Kidney glomerular epithelial cell (primary cell): ENCODE measurements around the gene ASXL2.
A peak's percentile ranks its signal among the peaks of the same experiment; 100 is the strongest.
"Not testable (repeated sequence)": the region's sequence is repeated elsewhere in the genome, so short reads cannot be mapped to it uniquely, and the experiment has no call there.

Experiments used
- DNase-seq: peaks from one replicate; lab custom pipeline; 2025; lab: John Stamatoyannopoulos, UW

Gene ASXL2

DNA sequence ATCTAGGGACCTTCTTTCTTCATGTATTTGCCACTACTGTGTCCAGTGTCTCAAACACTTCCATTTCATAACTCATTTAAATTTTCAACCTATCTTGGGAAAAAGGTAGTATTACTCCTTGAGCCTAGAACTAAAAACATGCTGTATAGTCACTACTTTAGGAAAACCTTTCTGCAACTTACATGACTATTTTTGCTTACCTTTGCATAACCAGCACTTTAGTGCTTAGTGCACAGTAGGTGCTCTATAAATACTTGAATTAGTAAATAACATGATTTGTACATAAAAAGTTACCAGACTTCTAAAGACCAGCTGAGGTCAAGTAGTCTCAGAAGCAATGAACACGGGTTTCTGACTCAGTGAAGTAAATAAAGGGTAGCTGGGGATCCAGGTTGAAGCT lies 142.5 kb downstream of the ASXL2 start:
- no peak for DNase-seq

- DNase-seq = no peak
Measured at GRCh38 chr2:25728559-25728958, 149.7 kb downstream of the ASXL2 start.

GRCh38 chr2:25726522-25726921 lies 151.8 kb downstream of the ASXL2 start:
- no peak for DNase-seq

- no peak for DNase-seq
Measured at GRCh38 chr2:25725877-25726276, 152.4 kb downstream of the ASXL2 start.

- no peak for DNase-seq
Measured at GRCh38 chr2:25724756-25725155, 153.5 kb downstream of the ASXL2 start.

DNA sequence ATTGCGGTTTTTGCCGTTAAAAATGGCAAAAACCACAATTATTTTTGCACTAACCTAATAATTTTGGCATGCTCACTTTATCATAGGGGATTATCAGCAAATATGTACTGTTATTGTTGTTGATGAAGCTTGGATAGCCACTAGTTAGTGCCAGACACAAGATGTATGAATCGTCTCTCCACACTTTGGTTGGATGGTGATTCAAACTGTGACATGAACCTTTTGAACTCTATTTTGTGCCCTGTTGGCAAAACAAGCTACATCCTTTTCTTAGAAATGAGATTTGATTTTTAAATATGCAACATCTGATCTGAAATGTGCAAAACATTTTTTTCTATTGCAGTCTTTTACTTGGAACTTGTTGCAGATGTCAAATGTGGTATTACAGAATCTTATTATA lies 156.1 kb downstream of the ASXL2 start:
- no peak for DNase-seq

DNA sequence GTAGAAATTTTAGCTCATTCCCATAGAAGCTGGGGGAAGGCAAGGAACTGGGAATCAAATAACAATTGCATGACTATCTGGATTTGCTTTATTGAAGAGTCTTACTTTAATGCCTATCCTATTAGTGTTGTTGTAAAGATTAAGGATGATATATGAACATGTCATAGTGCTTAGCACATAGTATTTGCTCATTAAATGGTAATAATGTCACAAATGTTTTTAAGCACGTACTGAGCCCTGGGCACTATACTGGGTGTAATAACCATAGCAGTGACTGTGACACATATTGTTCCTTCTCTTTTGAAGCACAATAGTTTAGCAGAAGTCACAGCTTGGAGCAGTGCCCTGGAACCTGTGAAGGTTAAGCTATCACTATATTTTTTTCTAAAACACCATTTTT lies 157.7 kb downstream of the ASXL2 start:
- no peak for DNase-seq

GRCh38 chr2:25714740-25715139 lies 163.5 kb downstream of the ASXL2 start:
- no peak for DNase-seq

GRCh38 chr2:25712455-25712854 lies 165.8 kb downstream of the ASXL2 start:
- no peak for DNase-seq

DNA sequence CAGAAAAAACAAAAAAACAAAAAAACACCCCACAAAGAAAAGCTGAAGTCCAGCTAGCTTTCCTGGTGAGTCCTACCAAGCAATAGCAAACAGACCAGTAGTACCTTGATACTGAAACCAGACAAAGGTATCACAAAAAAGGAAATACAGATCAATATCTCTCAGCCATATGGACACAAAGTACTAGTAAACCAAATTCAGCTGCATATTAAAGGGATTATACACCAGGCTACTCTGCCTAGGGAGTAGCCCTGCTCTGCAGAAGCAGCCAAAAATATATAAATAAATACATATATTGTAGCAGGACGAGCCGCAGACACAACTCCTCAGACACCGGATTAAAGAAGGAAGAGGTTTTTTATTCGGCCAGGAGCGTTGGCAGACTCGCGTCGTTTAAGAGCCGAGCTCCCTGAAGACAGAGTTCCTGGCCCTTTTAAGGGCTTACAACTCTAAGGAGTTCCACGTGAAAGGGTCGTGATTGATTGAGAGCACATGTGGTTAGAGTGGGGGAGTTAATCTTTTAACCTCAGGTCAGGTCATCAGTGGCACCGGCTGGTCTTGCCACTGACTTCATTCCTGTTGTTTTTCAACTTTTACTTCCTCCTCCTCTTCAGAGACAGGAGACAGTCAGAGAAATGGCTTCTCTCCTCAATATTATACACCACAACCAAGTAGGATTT lies 166.5 kb downstream of the ASXL2 start:
- DNase-seq = peak; percentile 36

DNA sequence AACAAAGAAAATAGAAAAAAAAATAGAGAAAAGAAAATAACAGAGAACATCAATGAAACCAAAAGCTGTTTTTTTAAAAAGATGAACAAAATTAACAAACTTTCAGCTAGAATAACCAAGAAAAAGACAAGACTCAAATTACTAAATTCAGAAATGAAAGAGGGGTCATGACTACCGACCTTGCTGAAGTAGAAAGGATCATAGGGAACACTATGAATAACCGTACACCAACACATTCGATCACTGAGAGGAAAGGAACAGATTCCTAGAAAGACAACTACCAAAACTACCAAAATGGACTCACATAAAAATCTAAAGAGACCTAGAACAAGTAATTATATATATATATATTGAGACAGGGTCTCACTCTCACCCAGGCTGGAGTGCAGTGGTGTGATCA lies 167.5 kb downstream of the ASXL2 start:
- DNase-seq = no peak

DNA sequence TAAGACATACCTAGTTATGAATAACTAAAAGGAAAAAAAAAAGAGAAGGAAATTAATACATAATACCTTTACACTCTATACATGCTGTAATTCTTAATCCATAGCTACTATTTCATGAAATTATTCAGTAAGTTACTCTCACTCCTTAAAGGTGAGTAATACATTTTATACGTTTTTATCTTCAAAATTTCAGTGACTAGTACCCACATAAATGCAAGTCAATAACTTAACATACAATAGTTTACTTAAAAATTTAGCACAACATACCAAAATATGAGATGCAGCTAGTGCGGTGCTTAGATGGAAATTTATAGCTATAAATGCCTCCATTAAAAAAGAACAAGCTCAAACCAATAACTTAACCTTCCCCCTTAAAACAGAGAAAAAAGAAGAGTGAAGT lies 168.9 kb downstream of the ASXL2 start:
- no peak for DNase-seq

- no peak for DNase-seq
Measured at GRCh38 chr2:25707927-25708590, 170.2 kb downstream of the ASXL2 start.

GRCh38 chr2:25705575-25705974 lies 172.7 kb downstream of the ASXL2 start:
- not testable (repeated sequence) for DNase-seq

GRCh38 chr2:25701801-25702200 lies 176.5 kb downstream of the ASXL2 start:
- DNase-seq = no peak

DNA sequence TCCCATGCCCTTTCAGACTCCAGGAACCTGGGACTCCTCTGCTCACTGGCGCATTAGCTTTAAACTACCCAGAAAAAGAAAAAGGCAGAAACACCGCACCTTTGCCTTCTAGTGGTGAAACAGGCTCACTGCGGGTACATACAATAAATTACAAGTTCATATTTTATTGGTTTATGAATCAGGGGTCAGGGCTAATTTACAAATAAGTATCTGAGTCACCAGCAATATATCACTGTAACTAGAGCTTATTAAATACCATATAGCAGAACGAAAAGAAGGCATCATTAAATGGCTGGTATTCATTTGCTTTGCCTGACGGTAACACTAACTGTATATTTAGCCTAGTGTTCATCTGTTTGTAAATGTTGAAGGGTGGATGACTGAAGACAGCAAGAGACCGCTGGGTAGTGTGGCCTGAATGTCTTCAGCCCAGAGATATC lies 178.0 kb downstream of the ASXL2 start:
- DNase-seq = peak; percentile 20

- no peak for DNase-seq
Measured at GRCh38 chr2:25699216-25699615, 179.1 kb downstream of the ASXL2 start.

- DNase-seq = no peak
Measured at GRCh38 chr2:25698752-25699151, 179.5 kb downstream of the ASXL2 start.

GRCh38 chr2:25697559-25698341 lies 180.5 kb downstream of the ASXL2 start:
- no peak for DNase-seq

- no peak for DNase-seq
Measured at GRCh38 chr2:25692737-25693445, 185.4 kb downstream of the ASXL2 start.

GRCh38 chr2:25692143-25692542 lies 186.1 kb downstream of the ASXL2 start:
- DNase-seq = no peak

DNA sequence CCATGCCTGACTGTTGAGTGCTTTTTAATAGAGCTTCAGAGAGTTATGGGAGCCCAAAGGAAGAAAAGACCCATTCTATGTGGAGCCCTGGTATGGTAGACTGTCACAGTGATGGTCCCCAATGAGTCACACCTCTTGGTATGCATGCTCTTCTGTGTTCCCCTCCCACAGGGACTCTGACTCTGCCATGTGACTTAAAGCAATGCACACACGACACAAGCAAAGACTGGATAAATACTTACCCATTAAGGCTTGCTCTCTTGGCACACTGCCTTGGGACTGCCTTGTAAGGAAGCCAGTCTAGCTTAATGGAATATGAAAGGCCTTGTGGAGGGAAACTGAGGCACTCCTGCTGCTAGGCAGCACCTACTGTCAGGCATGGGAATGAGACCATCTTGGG lies 188.2 kb downstream of the ASXL2 start:
- no peak for DNase-seq
